H9 (cell line): ENCODE measurements around the gene NECAB3. TPM values are rescaled to one million over a fixed set of nuclear protein-coding genes. Genes with fewer than 3 reads are reported as not detected.
A peak's percentile ranks its signal among the peaks of the same experiment; 100 is the strongest.

Source experiments
- DNase-seq: peaks from one replicate; pipeline ENCODE4 v3.0.0-alpha.2; 2017
- H2AFZ ChIP-seq: one replicate; pipeline ENCODE4 v1.6.1; 2013; ENCODE audit warnings: mild to moderate bottlenecking, low read length, control low read depth, moderate library complexity
- H2AK5ac ChIP-seq: 2 replicates; pipeline ENCODE4 v1.6.1; 2013; ENCODE audit warnings: low read length, control low read depth, mixed read lengths; ENCODE audit not compliant: insufficient read length
- H2BK120ac ChIP-seq: one replicate; pipeline ENCODE4 v1.6.1; 2013; ENCODE audit warnings: low read depth, mild to moderate bottlenecking, low read length, control low read depth, inconsistent platforms; ENCODE audit not compliant: poor library complexity, severe bottlenecking
- H2BK12ac ChIP-seq: 2 replicates; pipeline ENCODE4 v1.6.1; 2013; ENCODE audit warnings: low read length, control low read depth, mixed read lengths, low read depth; ENCODE audit not compliant: insufficient read length
- H2BK15ac ChIP-seq: 2 replicates; pipeline ENCODE4 v1.6.1; 2013; ENCODE audit warnings: low read depth, low read length, control low read depth
- H2BK20ac ChIP-seq: one replicate; pipeline ENCODE4 v1.6.1; 2013; ENCODE audit warnings: low read depth, mild to moderate bottlenecking, low read length, control low read depth, inconsistent platforms; ENCODE audit not compliant: poor library complexity, severe bottlenecking
- H2BK5ac ChIP-seq: 2 replicates; pipeline ENCODE4 v1.6.1; 2013; ENCODE audit warnings: low read length, control low read depth, mixed read lengths; ENCODE audit not compliant: insufficient read length
- H3K14ac ChIP-seq: 2 replicates; pipeline ENCODE4 v1.6.1; 2013; ENCODE audit warnings: low read length, control low read depth; ENCODE audit not compliant: insufficient read depth
- H3K18ac ChIP-seq: 2 replicates; pipeline ENCODE4 v1.6.1; 2013; ENCODE audit warnings: low read depth, mild to moderate bottlenecking, mixed read lengths, low read length, control low read depth; ENCODE audit not compliant: insufficient read length
- H3K23ac ChIP-seq: 2 replicates; pipeline ENCODE4 v1.6.1; 2013; ENCODE audit warnings: low read length, control low read depth, mixed read lengths, low read depth; ENCODE audit not compliant: insufficient read length
- H3K23me2 ChIP-seq: 2 replicates; pipeline ENCODE4 v1.6.1; 2013; ENCODE audit warnings: low read depth, mild to moderate bottlenecking, mixed read lengths, low read length, control low read depth; ENCODE audit not compliant: insufficient read length, poor library complexity, severe bottlenecking
- H3K27ac ChIP-seq: 2 replicates; pipeline ENCODE4 v1.5.1; 2013; ENCODE audit warnings: low read length, control low read depth, mixed read lengths, low read depth; ENCODE audit not compliant: insufficient read length
- H3K27me3 ChIP-seq: 2 replicates; pipeline ENCODE4 v1.6.1; 2013; ENCODE audit warnings: low read length, control low read depth, inconsistent platforms; ENCODE audit not compliant: insufficient read depth
- H3K4ac ChIP-seq: 2 replicates; pipeline ENCODE4 v1.6.1; 2013; ENCODE audit warnings: low read depth, mild to moderate bottlenecking, control low read depth, inconsistent platforms, low read length, moderate library complexity
- H3K4me1 ChIP-seq: 2 replicates; pipeline ENCODE4 v1.6.1; 2013; ENCODE audit warnings: low read length, control low read depth, inconsistent platforms; ENCODE audit not compliant: insufficient read depth
- H3K4me2 ChIP-seq: 2 replicates; pipeline ENCODE4 v1.6.1; 2013; ENCODE audit warnings: low read length, control low read depth, mixed read lengths; ENCODE audit not compliant: insufficient read length, insufficient read depth
- H3K56ac ChIP-seq: 2 replicates; pipeline ENCODE4 v1.6.1; 2013; ENCODE audit warnings: low read depth, mild to moderate bottlenecking, mixed read lengths, low read length, control low read depth; ENCODE audit not compliant: insufficient read length
- H3K79me1 ChIP-seq: 2 replicates; pipeline ENCODE4 v1.6.1; 2013; ENCODE audit warnings: low read depth, mild to moderate bottlenecking, moderate library complexity, low read length, control low read depth, inconsistent platforms; ENCODE audit not compliant: insufficient read depth, poor library complexity, severe bottlenecking
- H3K79me2 ChIP-seq: 2 replicates; pipeline ENCODE4 v1.6.1; 2013; ENCODE audit warnings: low read length, control low read depth, inconsistent platforms; ENCODE audit not compliant: insufficient read depth
- H3K9ac ChIP-seq: 2 replicates; pipeline ENCODE4 v1.6.1; 2013; ENCODE audit warnings: low read length, control low read depth, mixed read lengths; ENCODE audit not compliant: insufficient read length; ENCODE audit errors: extremely low read depth
- H3K9me3 ChIP-seq: one replicate; pipeline ENCODE4 v1.6.1; 2013; ENCODE audit warnings: low read depth, low read length, inconsistent platforms; ENCODE audit not compliant: control insufficient read depth
- H3T11ph ChIP-seq: one replicate; pipeline ENCODE4 v1.6.1; 2013; ENCODE audit warnings: mild to moderate bottlenecking, low read length, control low read depth, inconsistent platforms
- H4K20me1 ChIP-seq: one replicate; pipeline ENCODE4 v1.6.1; 2013; ENCODE audit not compliant: control insufficient read depth, insufficient read length, insufficient read depth
- H4K5ac ChIP-seq: 2 replicates; pipeline ENCODE4 v1.6.1; 2013; ENCODE audit warnings: low read depth, mild to moderate bottlenecking, mixed read lengths, low read length, control low read depth; ENCODE audit not compliant: insufficient read length
- H4K8ac ChIP-seq: replicated peaks from 2 replicates; pipeline ENCODE4 v1.6.1; 2013; ENCODE audit warnings: low read length, control low read depth, mixed read lengths, low read depth; ENCODE audit not compliant: insufficient read length
- H4K91ac ChIP-seq: 2 replicates; pipeline ENCODE4 v1.6.1; 2013; ENCODE audit warnings: low read depth, mild to moderate bottlenecking, moderate library complexity, mixed read lengths, low read length, control low read depth; ENCODE audit not compliant: insufficient read length
- H3K27ac Mint-ChIP-seq, 3 experiments: 2 replicates in 2 of 3; 3 replicates in 1 of 3; pipeline ENCODE4 v1.8.0; 2020 to 2021; ENCODE audit warnings: mixed read lengths in 3 of 3, mild to moderate bottlenecking in 1 of 3, moderate library complexity in 1 of 3
- H3K27me3 Mint-ChIP-seq: 2 replicates; pipeline ENCODE4 v1.8.0; 2021; ENCODE audit warnings: low read depth, mild to moderate bottlenecking, moderate library complexity, mixed read lengths
- H3K36me3 Mint-ChIP-seq, 3 experiments: 2 replicates in 2 of 3; 3 replicates in 1 of 3; pipeline ENCODE4 v1.8.0; 2020 to 2021; ENCODE audit warnings: low read depth in 3 of 3, mixed read lengths in 3 of 3; ENCODE audit not compliant: insufficient read depth in 1 of 3
- H3K4me1 Mint-ChIP-seq, 2 experiments: 2 replicates each; pipeline ENCODE4 v1.8.0; 2020; ENCODE audit warnings: mixed read lengths in 2 of 2
- H3K4me3 Mint-ChIP-seq, 2 experiments: 2 replicates in 1 of 2; 3 replicates in 1 of 2; pipeline ENCODE4 v1.8.0; 2020 to 2021; ENCODE audit warnings: mild to moderate bottlenecking in 2 of 2, mixed read lengths in 2 of 2, moderate library complexity in 1 of 2
- H3K9me3 Mint-ChIP-seq, 2 experiments: 2 replicates in 1 of 2; 3 replicates in 1 of 2; pipeline ENCODE4 v1.8.0; 2020; ENCODE audit warnings: mild to moderate bottlenecking in 2 of 2, mixed read lengths in 2 of 2, moderate library complexity in 1 of 2
- CTCF ChIP-seq: fragments of 200-600 bp; sonication (generic); conservative IDR thresholded peaks from 3 replicates; pipeline ENCODE4 v1.8.0; 2021; ENCODE audit warnings: antibody characterized with exemption, mild to moderate bottlenecking
- WGBS: extraction: QIAGEN DNeasy Blood & Tissue Kit; methylation state at CpG from one replicate; pipeline ENCODE4 v1.1.7; 2013; ENCODE audit warnings: missing lambda C conversion rate, low lambda C conversion rate, mixed read lengths; ENCODE audit not compliant: insufficient read length; ENCODE audit errors: extremely low coverage; 5-methylcytosine and 5-hydroxymethylcytosine counted together
- total RNA-seq: library from RNA; stranded (reverse); gene quantifications from 2 replicates; pipeline ENCODE4 v1.2.1, GENCODE V29; 2021

The NECAB3 gene
- total RNA-seq, 1 experiment from 2014 or later = 57.7 TPM

DNA sequence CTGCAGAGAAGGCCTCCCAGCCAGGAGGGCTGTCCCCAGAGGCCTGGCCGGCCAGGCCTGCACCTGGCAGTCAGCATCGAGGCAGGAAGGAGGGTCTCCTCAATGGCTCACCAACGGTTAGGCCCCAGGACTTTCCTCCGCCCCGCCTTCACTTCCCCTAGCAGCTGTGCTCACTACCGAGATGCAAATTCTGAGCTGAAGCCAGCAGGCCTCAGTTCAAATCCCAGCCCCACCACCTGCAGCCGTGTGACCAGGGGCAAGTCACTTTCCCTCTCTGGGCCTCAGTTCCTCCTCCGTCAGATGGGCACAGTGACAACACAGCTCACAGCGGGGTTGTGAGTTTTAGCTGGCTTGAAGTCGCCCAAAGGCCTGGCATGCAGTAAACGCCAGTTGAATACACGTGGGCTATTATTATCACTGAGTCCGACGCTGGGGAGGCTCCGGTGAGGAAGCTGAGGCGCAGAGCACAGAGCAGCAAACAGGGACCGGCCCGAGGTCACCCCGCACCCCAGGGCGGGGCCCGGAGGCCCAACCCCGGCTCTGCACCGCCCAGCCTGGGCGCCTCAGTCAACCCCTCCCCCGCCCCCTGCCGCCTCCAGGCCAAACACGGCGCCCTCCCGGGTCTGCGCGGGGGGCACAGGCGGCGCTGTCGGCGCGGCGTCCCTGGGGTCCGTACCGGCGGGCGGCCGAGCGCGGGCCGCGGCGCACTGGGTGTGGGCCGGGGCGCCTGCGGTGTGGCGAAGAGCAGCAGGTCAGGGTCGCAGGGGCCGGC is 11.3 kb upstream of the NECAB3 start:
- no peak overlapping the region for H3K27ac ChIP-seq
- peaks cover 7% of the 10 kb centered on the region; the same call in 1 of the 2 replicates for H3K79me2 ChIP-seq
- no peaks in the 10 kb centered on the region for H3K9me3 Mint-ChIP-seq

More for the DNA sequence above, 11.3 kb upstream of the NECAB3 start:
- H3K27me3 Mint-ChIP-seq = peaks cover 40% of the 10 kb centered on the region
- no peak overlapping the region for H2BK5ac ChIP-seq
- H4K8ac ChIP-seq = no peak overlapping the region
- no peak overlapping the region for H2AFZ ChIP-seq
- peak; percentile 82 for DNase-seq
- peak overlapping the region; percentile 51 for H3K14ac ChIP-seq
- H3T11ph ChIP-seq = no peak overlapping the region
- H3K23ac ChIP-seq = no peak overlapping the region
- no CpG with 5 or more reads among the region's 53 CpGs for WGBS
- peaks cover 10% of the 10 kb centered on the region for H3K23me2 ChIP-seq
- peak overlapping the region; percentile 5 for H3K18ac ChIP-seq
- H3K9me3 ChIP-seq = no peaks in the 10 kb centered on the region
- H2AK5ac ChIP-seq = no peak overlapping the region
- H4K20me1 ChIP-seq = no peaks in the 10 kb centered on the region
- no peaks in the 10 kb centered on the region for H3K27me3 ChIP-seq
- no peaks in the 10 kb centered on the region for H3K4me1 ChIP-seq
- 0 out of 3 replicates have a peak, but pooled peaks have one; percentile 8 for TF ChIP-seq CTCF
- H4K5ac ChIP-seq = no peak overlapping the region
- no peak overlapping the region for H2BK12ac ChIP-seq
- H3K79me1 ChIP-seq = no peaks in the 10 kb centered on the region
- H3K4me2 ChIP-seq = peak overlapping the region; percentile 67
- no peak overlapping the region for H3K56ac ChIP-seq
- H3K4me3 Mint-ChIP-seq = peak overlapping the region; percentile 86 to 92
- no peak overlapping the region for H4K91ac ChIP-seq
- H3K4ac ChIP-seq = no peak overlapping the region
- H2BK15ac ChIP-seq = no peak overlapping the region
- no peak overlapping the region for H2BK120ac ChIP-seq
- H2BK20ac ChIP-seq = no peak overlapping the region
- peak overlapping the region; percentile 53 for H3K9ac ChIP-seq
- peak overlapping the region; percentile 76 to 95 (median 94); a peak in 4 of 7 replicates for H3K27ac Mint-ChIP-seq
- peaks cover 1 to 21% (median 6%) of the 10 kb centered on the region in 3 experiments; a peak in 5 of 7 replicates for H3K36me3 Mint-ChIP-seq
- H3K4me1 Mint-ChIP-seq = peaks cover 31 to 35% of the 10 kb centered on the region in 2 experiments
